Adrenal gland (tissue), 5 donors: ENCODE measurements around the gene ANO6.

Experiments used
- CTCF ChIP-seq, 6 experiments: fragments of 450-650 bp in 4 of 6; fragments of 200-600 bp in 2 of 6; sonication (generic) in 1 of 6; IDR thresholded peaks; 1 replicate in 5 of 6; 2 replicates in 1 of 6; pipeline versions ENCODE4 v1.5.1 to v1.8.0; 2016 to 2021; ENCODE audit warnings: antibody characterized with exemption in 6 of 6, mild to moderate bottlenecking in 2 of 6, moderate library complexity in 1 of 6
- POLR2A ChIP-seq, 2 donors: fragments of 450-650 bp; IDR thresholded peaks; one replicate each; pipeline ENCODE4 v1.6.1; 2017; ENCODE audit warnings: antibody characterized with exemption in 2 of 2, mild to moderate bottlenecking in 2 of 2, moderate library complexity in 1 of 2
- donor health status: DM: no; HTN: no; CAD: no.

GRCh38 chr12:45254254-45254653 lies 38.4 kb downstream of the ANO6 start:
- TF ChIP-seq CTCF (IDR thresholded peaks at IDR 0.05) (no peak), POLR2A (IDR thresholded peaks at IDR 0.05) (no peak)
